HEK293 (cell line): ENCODE data around the gene ARHGAP30.
A peak's percentile ranks its signal among the peaks of the same experiment; 100 is the strongest.

ENCODE experiments used
- FEZF1 ChIP-seq: fragments of 450-650 bp; formaldehyde crosslinking; IDR thresholded peaks from 2 replicates; pipeline ENCODE4 v1.5.1; 2016; ENCODE audit warnings: missing biosample characterization, missing genetic modification characterization
- GLI2 ChIP-seq: fragments of 450-650 bp; formaldehyde crosslinking; IDR thresholded peaks from 2 replicates; pipeline ENCODE4; 2017; ENCODE audit warnings: missing biosample characterization, missing genetic modification characterization, low read depth, borderline replicate concordance
- GLIS2 ChIP-seq: fragments of 450-650 bp; formaldehyde crosslinking; IDR thresholded peaks from 2 replicates; pipeline ENCODE4 v1.5.1; 2016; ENCODE audit warnings: missing biosample characterization, missing genetic modification characterization
- HIC1 ChIP-seq: fragments of 450-650 bp; formaldehyde crosslinking; IDR thresholded peaks from 2 replicates; pipeline ENCODE4 v1.5.1; 2016; ENCODE audit warnings: missing biosample characterization, missing genetic modification characterization
- KLF10 ChIP-seq: fragments of 450-650 bp; IDR thresholded peaks from 2 replicates; pipeline ENCODE4 v1.5.1; 2018; ENCODE audit warnings: missing biosample characterization, mild to moderate bottlenecking, missing genetic modification characterization
- KLF17 ChIP-seq: fragments of 450-650 bp; formaldehyde crosslinking; IDR thresholded peaks from 2 replicates; pipeline ENCODE4 v1.5.1; 2016; ENCODE audit warnings: missing biosample characterization, missing genetic modification characterization
- MZF1 ChIP-seq: fragments of 450-650 bp; formaldehyde crosslinking; IDR thresholded peaks from 2 replicates; pipeline ENCODE4 v1.5.1; 2017; ENCODE audit warnings: missing biosample characterization, missing genetic modification characterization, borderline replicate concordance
- OVOL3 ChIP-seq: fragments of 450-650 bp; formaldehyde crosslinking; IDR thresholded peaks from 2 replicates; pipeline ENCODE4 v1.5.1; 2016; ENCODE audit warnings: missing biosample characterization, missing genetic modification characterization
- SALL2 ChIP-seq: fragments of 450-650 bp; formaldehyde crosslinking; IDR thresholded peaks from 2 replicates; pipeline ENCODE4 v1.5.0; 2017; ENCODE audit warnings: missing biosample characterization, mild to moderate bottlenecking, missing genetic modification characterization, borderline replicate concordance
- SCRT1 ChIP-seq: fragments of 450-650 bp; formaldehyde crosslinking; IDR thresholded peaks from 2 replicates; pipeline ENCODE4 v1.5.1; 2016; ENCODE audit warnings: missing biosample characterization, missing genetic modification characterization, borderline replicate concordance
- TSHZ1 ChIP-seq: fragments of 450-650 bp; formaldehyde crosslinking; IDR thresholded peaks from 2 replicates; pipeline ENCODE4 v1.5.1; 2016; ENCODE audit warnings: missing biosample characterization, missing genetic modification characterization, borderline replicate concordance
- ZBTB1 ChIP-seq: fragments of 450-650 bp; formaldehyde crosslinking; IDR thresholded peaks from 2 replicates; pipeline ENCODE4 v1.5.1; 2016; ENCODE audit warnings: missing biosample characterization, missing genetic modification characterization
- ZFHX2 ChIP-seq: fragments of 450-650 bp; formaldehyde crosslinking; conservative IDR thresholded peaks from 2 replicates; pipeline ENCODE4 v1.5.1; 2016; ENCODE audit warnings: missing biosample characterization, missing genetic modification characterization
- ZNF121 ChIP-seq: fragments of 450-650 bp; formaldehyde crosslinking; IDR thresholded peaks from 2 replicates; pipeline ENCODE4 v1.5.1; 2016; ENCODE audit warnings: missing biosample characterization, missing genetic modification characterization
- ZNF138 ChIP-seq: fragments of 450-650 bp; formaldehyde crosslinking; IDR thresholded peaks from 2 replicates; pipeline ENCODE4 v1.5.1; 2016; ENCODE audit warnings: missing biosample characterization, missing genetic modification characterization, borderline replicate concordance
- ZNF157 ChIP-seq: fragments of 450-650 bp; formaldehyde crosslinking; IDR thresholded peaks from 2 replicates; pipeline ENCODE4 v1.5.1; 2016; ENCODE audit warnings: missing biosample characterization, missing genetic modification characterization
- ZNF214 ChIP-seq: fragments of 450-650 bp; formaldehyde crosslinking; IDR thresholded peaks from 2 replicates; pipeline ENCODE4 v1.5.1; 2017; ENCODE audit warnings: missing biosample characterization, mild to moderate bottlenecking, missing genetic modification characterization, borderline replicate concordance
- ZNF24 ChIP-seq: fragments of 450-650 bp; formaldehyde crosslinking; IDR thresholded peaks from 2 replicates; pipeline ENCODE4 v1.5.1; 2016; ENCODE audit warnings: missing biosample characterization, missing genetic modification characterization
- ZNF311 ChIP-seq: fragments of 450-650 bp; formaldehyde crosslinking; IDR thresholded peaks from 2 replicates; pipeline ENCODE4 v1.5.1; 2017; ENCODE audit warnings: missing biosample characterization, missing genetic modification characterization, borderline replicate concordance
- ZNF324 ChIP-seq: fragments of 450-650 bp; formaldehyde crosslinking; IDR thresholded peaks from 2 replicates; pipeline ENCODE4 v1.5.1; 2016; ENCODE audit warnings: missing biosample characterization, missing genetic modification characterization
- ZNF423 ChIP-seq: fragments of 450-650 bp; formaldehyde crosslinking; IDR thresholded peaks from 2 replicates; pipeline ENCODE4 v1.5.1; 2016; ENCODE audit warnings: missing biosample characterization, missing genetic modification characterization
- ZNF530 ChIP-seq: fragments of 450-650 bp; formaldehyde crosslinking; IDR thresholded peaks from 2 replicates; pipeline ENCODE4 v1.5.1; 2016; ENCODE audit warnings: low read depth, missing biosample characterization, missing genetic modification characterization
- ZNF658 ChIP-seq: fragments of 450-650 bp; formaldehyde crosslinking; IDR thresholded peaks from 2 replicates; pipeline ENCODE4; 2016; ENCODE audit warnings: missing biosample characterization, missing genetic modification characterization
- ZXDB ChIP-seq: fragments of 450-650 bp; formaldehyde crosslinking; IDR thresholded peaks from 2 replicates; pipeline ENCODE4 v1.5.1; 2016; ENCODE audit warnings: missing biosample characterization, missing genetic modification characterization
- TF ChIP-seq, protein P1 (sequence below): fragments of 450-650 bp; formaldehyde crosslinking; IDR thresholded peaks from 2 replicates; pipeline ENCODE4 v1.5.1; 2016; ENCODE audit warnings: missing biosample characterization, missing genetic modification characterization
- TF ChIP-seq, protein P2 (sequence below): fragments of 450-650 bp; formaldehyde crosslinking; IDR thresholded peaks from 2 replicates; pipeline ENCODE4 v1.5.1; 2016; ENCODE audit warnings: missing biosample characterization, missing genetic modification characterization
- TF ChIP-seq, protein P3 (sequence below): fragments of 450-650 bp; formaldehyde crosslinking; IDR thresholded peaks from 2 replicates; pipeline ENCODE4 v1.5.1; 2016; ENCODE audit warnings: missing biosample characterization, missing genetic modification characterization

Gene ARHGAP30

GRCh38 chr1:161020509-161021164, 49.1 kb downstream of the ARHGAP30 start, which contains the start of gene F11R (continued):
- TF ChIP-seq TSHZ1 (tag by site-specific recombination) (peak; percentile 17; the same call in 1 of the 2 replicates), ZNF530 (no peak), ZBTB1 (tag by site-specific recombination) (no peak), GLIS2 (peak; percentile 71), ZNF157 (tag by site-specific recombination) (no peak), GLI2 (tag by site-specific recombination) (no peak), ZNF138 (no peak), OVOL3 (tag by site-specific recombination) (no peak), ZNF324 (tag by site-specific recombination) (peak; percentile 42; the same call in 1 of the 2 replicates), ZNF658 (tag by site-specific recombination) (no peak), SALL2 (no peak), MZF1 (tag by site-specific recombination) (no peak), ZNF214 (tag by site-specific recombination) (no peak), ZXDB (peak; percentile 53), ZNF311 (tag by site-specific recombination) (no peak), KLF17 (tag by site-specific recombination) (peak; percentile 44; the same call in 1 of the 2 replicates), HIC1 (peak; percentile 75), ZNF121 (tag by site-specific recombination) (no peak; the same call in 1 of the 2 replicates), ZFHX2 (tag by site-specific recombination) (no peak), ZNF24 (tag by site-specific recombination) (peak; percentile 21; the same call in 1 of the 2 replicates), KLF10 (tag by site-specific recombination) (no peak), SCRT1 (no peak), FEZF1 (tag by site-specific recombination) (no peak), ZNF423 (0 out of 2 replicates have a peak, but pooled peaks have one; percentile 48)
- TF ChIP-seq, protein P1, sequence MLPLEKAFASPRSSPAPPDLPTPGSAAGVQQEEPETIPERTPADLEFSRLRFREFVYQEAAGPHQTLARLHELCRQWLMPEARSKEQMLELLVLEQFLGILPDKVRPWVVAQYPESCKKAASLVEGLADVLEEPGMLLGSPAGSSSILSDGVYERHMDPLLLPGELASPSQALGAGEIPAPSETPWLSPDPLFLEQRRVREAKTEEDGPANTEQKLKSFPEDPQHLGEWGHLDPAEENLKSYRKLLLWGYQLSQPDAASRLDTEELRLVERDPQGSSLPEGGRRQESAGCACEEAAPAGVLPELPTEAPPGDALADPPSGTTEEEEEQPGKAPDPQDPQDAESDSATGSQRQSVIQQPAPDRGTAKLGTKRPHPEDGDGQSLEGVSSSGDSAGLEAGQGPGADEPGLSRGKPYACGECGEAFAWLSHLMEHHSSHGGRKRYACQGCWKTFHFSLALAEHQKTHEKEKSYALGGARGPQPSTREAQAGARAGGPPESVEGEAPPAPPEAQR (tag by site-specific recombination): no peak
- TF ChIP-seq, protein P2, sequence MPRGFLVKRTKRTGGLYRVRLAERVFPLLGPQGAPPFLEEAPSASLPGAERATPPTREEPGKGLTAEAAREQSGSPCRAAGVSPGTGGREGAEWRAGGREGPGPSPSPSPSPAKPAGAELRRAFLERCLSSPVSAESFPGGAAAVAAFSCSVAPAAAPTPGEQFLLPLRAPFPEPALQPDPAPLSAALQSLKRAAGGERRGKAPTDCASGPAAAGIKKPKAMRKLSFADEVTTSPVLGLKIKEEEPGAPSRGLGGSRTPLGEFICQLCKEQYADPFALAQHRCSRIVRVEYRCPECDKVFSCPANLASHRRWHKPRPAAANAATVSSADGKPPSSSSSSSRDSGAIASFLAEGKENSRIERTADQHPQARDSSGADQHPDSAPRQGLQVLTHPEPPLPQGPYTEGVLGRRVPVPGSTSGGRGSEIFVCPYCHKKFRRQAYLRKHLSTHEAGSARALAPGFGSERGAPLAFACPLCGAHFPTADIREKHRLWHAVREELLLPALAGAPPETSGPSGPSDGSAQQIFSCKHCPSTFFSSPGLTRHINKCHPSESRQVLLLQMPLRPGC (tag by site-specific recombination): no peak
- TF ChIP-seq, protein P3, sequence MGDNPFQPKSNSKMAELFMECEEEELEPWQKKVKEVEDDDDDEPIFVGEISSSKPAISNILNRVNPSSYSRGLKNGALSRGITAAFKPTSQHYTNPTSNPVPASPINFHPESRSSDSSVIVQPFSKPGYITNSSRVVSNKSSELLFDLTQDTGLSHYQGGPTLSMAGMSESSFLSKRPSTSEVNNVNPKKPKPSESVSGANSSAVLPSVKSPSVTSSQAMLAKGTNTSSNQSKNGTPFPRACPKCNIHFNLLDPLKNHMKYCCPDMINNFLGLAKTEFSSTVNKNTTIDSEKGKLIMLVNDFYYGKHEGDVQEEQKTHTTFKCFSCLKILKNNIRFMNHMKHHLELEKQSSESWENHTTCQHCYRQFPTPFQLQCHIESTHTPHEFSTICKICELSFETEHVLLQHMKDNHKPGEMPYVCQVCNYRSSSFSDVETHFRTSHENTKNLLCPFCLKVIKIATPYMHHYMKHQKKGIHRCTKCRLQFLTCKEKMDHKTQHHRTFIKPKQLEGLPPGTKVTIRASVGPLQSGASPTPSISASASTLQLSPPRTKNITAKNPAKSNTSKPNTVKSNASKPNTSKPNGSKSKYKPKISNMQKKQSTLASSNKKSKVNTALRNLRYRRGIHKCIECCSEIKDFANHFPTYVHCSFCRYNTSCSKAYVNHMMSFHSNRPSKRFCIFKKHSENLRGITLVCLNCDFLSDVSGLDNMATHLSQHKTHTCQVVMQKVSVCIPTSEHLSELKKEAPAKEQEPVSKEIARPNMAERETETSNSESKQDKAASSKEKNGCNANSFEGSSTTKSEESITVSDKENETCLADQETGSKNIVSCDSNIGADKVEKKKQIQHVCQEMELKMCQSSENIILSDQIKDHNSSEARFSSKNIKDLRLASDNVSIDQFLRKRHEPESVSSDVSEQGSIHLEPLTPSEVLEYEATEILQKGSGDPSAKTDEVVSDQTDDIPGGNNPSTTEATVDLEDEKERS (tag by site-specific recombination): no peak
